GM23338 (cell line): ENCODE data around the gene NOX4.

Experiments used
- CREB1 ChIP-seq: fragments of 250-450 bp; sonication (Bioruptor Pico); IDR thresholded peaks from 2 replicates; pipeline ENCODE4 v1.5.0; 2020; ENCODE audit warnings: low read depth, mild to moderate bottlenecking, moderate library complexity
- EZH2 ChIP-seq: fragments of 200-600 bp; sonication (generic); IDR thresholded peaks from one replicate; pipeline ENCODE4 v1.8.0; 2017; ENCODE audit warnings: antibody characterized with exemption, mild to moderate bottlenecking, low read depth; ENCODE audit not compliant: unreplicated experiment
- EZH2phosphoT487 ChIP-seq: fragments of 200-600 bp; sonication (generic); IDR thresholded peaks from one replicate; pipeline ENCODE4 v1.8.1; 2018; ENCODE audit warnings: antibody characterized with exemption; ENCODE audit not compliant: unreplicated experiment
- JUNB ChIP-seq: IDR thresholded peaks from one replicate; pipeline ENCODE4 v1.6.1; 2016; ENCODE audit warnings: antibody characterized with exemption; ENCODE audit not compliant: unreplicated experiment
- NANOG ChIP-seq: IDR thresholded peaks from 2 replicates; pipeline ENCODE4 v1.6.1; 2016; ENCODE audit warnings: antibody characterized with exemption, borderline replicate concordance
- POLR2AphosphoS5 ChIP-seq: IDR thresholded peaks from 2 replicates; pipeline ENCODE4 v1.6.1; 2016; ENCODE audit warnings: antibody characterized with exemption, low read depth
- STAT1 ChIP-seq: IDR thresholded peaks from one replicate; pipeline ENCODE4 v1.6.1; 2016; ENCODE audit warnings: antibody characterized with exemption; ENCODE audit not compliant: unreplicated experiment
- ZNF114 ChIP-seq: fragments of 250-450 bp; sonication (Bioruptor Pico); IDR thresholded peaks from 2 replicates; pipeline ENCODE4 v1.5.0; 2020; ENCODE audit warnings: mild to moderate bottlenecking, moderate library complexity
- ZNF331 ChIP-seq: fragments of 250-450 bp; sonication (Bioruptor Pico); IDR thresholded peaks from 2 replicates; pipeline ENCODE4 v1.5.0; 2020; ENCODE audit warnings: low read depth, mild to moderate bottlenecking, moderate library complexity
- TF ChIP-seq, protein P1 (sequence below), 2 experiments: fragments of 200-600 bp in 1 of 2; sonication (generic) in 1 of 2; conservative IDR thresholded peaks; 2 replicates each; pipeline versions ENCODE4 v1.5.1 to v1.6.1; 2016 to 2017; ENCODE audit warnings: antibody characterized with exemption in 2 of 2, low read depth in 2 of 2, mild to moderate bottlenecking in 2 of 2, moderate library complexity in 1 of 2
- TF ChIP-seq, protein P2 (sequence below): IDR thresholded peaks from one replicate; pipeline ENCODE4 v1.6.1; 2018; ENCODE audit warnings: antibody characterized with exemption; ENCODE audit not compliant: unreplicated experiment
- TF ChIP-seq, protein P3 (sequence below): IDR thresholded peaks from 2 replicates; pipeline ENCODE4 v1.6.1; 2016; ENCODE audit warnings: antibody characterized with exemption
- TF ChIP-seq, protein P4 (sequence below): fragments of 250-450 bp; sonication (Bioruptor Pico); IDR thresholded peaks from 2 replicates; pipeline ENCODE4 v1.5.0; 2020; ENCODE audit warnings: mild to moderate bottlenecking, moderate library complexity

DNA sequence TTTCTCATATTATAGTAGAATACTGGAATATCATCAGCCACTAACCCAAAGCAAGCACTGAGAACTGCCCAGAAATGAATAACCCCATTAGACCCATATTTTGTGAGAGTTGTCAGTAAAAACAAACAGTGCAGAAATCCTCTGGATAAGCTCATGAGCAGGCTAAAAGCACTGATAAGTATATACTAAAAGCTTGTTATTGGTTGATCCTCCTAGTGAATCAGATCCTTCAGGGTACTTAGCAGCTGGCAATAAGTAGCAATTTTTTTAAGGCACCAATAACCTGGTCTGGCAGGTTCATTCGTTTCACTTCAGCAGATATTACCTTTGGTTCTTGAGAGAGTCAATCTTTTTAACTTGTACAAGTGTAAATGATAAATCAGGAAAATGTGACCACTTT is 1.2 kb downstream of the NOX4 start:
- no peak for TF ChIP-seq POLR2AphosphoS5
- TF ChIP-seq, protein P1, sequence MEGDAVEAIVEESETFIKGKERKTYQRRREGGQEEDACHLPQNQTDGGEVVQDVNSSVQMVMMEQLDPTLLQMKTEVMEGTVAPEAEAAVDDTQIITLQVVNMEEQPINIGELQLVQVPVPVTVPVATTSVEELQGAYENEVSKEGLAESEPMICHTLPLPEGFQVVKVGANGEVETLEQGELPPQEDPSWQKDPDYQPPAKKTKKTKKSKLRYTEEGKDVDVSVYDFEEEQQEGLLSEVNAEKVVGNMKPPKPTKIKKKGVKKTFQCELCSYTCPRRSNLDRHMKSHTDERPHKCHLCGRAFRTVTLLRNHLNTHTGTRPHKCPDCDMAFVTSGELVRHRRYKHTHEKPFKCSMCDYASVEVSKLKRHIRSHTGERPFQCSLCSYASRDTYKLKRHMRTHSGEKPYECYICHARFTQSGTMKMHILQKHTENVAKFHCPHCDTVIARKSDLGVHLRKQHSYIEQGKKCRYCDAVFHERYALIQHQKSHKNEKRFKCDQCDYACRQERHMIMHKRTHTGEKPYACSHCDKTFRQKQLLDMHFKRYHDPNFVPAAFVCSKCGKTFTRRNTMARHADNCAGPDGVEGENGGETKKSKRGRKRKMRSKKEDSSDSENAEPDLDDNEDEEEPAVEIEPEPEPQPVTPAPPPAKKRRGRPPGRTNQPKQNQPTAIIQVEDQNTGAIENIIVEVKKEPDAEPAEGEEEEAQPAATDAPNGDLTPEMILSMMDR (conservative IDR thresholded peaks at IDR 0.05; ENCODE audit: low read depth in 2 of 2) = no peak
- TF ChIP-seq EZH2 = no peak
- TF ChIP-seq, protein P2, sequence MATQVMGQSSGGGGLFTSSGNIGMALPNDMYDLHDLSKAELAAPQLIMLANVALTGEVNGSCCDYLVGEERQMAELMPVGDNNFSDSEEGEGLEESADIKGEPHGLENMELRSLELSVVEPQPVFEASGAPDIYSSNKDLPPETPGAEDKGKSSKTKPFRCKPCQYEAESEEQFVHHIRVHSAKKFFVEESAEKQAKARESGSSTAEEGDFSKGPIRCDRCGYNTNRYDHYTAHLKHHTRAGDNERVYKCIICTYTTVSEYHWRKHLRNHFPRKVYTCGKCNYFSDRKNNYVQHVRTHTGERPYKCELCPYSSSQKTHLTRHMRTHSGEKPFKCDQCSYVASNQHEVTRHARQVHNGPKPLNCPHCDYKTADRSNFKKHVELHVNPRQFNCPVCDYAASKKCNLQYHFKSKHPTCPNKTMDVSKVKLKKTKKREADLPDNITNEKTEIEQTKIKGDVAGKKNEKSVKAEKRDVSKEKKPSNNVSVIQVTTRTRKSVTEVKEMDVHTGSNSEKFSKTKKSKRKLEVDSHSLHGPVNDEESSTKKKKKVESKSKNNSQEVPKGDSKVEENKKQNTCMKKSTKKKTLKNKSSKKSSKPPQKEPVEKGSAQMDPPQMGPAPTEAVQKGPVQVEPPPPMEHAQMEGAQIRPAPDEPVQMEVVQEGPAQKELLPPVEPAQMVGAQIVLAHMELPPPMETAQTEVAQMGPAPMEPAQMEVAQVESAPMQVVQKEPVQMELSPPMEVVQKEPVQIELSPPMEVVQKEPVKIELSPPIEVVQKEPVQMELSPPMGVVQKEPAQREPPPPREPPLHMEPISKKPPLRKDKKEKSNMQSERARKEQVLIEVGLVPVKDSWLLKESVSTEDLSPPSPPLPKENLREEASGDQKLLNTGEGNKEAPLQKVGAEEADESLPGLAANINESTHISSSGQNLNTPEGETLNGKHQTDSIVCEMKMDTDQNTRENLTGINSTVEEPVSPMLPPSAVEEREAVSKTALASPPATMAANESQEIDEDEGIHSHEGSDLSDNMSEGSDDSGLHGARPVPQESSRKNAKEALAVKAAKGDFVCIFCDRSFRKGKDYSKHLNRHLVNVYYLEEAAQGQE = no peak
- TF ChIP-seq JUNB = no peak
- TF ChIP-seq CREB1 (CRISPR knock-in tag) = no peak
- no peak for TF ChIP-seq EZH2phosphoT487
- TF ChIP-seq ZNF331 (CRISPR knock-in tag) = no peak
- TF ChIP-seq ZNF114 (CRISPR knock-in tag) = no peak
- TF ChIP-seq, protein P3, sequence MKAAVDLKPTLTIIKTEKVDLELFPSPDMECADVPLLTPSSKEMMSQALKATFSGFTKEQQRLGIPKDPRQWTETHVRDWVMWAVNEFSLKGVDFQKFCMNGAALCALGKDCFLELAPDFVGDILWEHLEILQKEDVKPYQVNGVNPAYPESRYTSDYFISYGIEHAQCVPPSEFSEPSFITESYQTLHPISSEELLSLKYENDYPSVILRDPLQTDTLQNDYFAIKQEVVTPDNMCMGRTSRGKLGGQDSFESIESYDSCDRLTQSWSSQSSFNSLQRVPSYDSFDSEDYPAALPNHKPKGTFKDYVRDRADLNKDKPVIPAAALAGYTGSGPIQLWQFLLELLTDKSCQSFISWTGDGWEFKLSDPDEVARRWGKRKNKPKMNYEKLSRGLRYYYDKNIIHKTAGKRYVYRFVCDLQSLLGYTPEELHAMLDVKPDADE = no peak
- no peak for TF ChIP-seq NANOG
- TF ChIP-seq STAT1 = no peak
- TF ChIP-seq, protein P4, sequence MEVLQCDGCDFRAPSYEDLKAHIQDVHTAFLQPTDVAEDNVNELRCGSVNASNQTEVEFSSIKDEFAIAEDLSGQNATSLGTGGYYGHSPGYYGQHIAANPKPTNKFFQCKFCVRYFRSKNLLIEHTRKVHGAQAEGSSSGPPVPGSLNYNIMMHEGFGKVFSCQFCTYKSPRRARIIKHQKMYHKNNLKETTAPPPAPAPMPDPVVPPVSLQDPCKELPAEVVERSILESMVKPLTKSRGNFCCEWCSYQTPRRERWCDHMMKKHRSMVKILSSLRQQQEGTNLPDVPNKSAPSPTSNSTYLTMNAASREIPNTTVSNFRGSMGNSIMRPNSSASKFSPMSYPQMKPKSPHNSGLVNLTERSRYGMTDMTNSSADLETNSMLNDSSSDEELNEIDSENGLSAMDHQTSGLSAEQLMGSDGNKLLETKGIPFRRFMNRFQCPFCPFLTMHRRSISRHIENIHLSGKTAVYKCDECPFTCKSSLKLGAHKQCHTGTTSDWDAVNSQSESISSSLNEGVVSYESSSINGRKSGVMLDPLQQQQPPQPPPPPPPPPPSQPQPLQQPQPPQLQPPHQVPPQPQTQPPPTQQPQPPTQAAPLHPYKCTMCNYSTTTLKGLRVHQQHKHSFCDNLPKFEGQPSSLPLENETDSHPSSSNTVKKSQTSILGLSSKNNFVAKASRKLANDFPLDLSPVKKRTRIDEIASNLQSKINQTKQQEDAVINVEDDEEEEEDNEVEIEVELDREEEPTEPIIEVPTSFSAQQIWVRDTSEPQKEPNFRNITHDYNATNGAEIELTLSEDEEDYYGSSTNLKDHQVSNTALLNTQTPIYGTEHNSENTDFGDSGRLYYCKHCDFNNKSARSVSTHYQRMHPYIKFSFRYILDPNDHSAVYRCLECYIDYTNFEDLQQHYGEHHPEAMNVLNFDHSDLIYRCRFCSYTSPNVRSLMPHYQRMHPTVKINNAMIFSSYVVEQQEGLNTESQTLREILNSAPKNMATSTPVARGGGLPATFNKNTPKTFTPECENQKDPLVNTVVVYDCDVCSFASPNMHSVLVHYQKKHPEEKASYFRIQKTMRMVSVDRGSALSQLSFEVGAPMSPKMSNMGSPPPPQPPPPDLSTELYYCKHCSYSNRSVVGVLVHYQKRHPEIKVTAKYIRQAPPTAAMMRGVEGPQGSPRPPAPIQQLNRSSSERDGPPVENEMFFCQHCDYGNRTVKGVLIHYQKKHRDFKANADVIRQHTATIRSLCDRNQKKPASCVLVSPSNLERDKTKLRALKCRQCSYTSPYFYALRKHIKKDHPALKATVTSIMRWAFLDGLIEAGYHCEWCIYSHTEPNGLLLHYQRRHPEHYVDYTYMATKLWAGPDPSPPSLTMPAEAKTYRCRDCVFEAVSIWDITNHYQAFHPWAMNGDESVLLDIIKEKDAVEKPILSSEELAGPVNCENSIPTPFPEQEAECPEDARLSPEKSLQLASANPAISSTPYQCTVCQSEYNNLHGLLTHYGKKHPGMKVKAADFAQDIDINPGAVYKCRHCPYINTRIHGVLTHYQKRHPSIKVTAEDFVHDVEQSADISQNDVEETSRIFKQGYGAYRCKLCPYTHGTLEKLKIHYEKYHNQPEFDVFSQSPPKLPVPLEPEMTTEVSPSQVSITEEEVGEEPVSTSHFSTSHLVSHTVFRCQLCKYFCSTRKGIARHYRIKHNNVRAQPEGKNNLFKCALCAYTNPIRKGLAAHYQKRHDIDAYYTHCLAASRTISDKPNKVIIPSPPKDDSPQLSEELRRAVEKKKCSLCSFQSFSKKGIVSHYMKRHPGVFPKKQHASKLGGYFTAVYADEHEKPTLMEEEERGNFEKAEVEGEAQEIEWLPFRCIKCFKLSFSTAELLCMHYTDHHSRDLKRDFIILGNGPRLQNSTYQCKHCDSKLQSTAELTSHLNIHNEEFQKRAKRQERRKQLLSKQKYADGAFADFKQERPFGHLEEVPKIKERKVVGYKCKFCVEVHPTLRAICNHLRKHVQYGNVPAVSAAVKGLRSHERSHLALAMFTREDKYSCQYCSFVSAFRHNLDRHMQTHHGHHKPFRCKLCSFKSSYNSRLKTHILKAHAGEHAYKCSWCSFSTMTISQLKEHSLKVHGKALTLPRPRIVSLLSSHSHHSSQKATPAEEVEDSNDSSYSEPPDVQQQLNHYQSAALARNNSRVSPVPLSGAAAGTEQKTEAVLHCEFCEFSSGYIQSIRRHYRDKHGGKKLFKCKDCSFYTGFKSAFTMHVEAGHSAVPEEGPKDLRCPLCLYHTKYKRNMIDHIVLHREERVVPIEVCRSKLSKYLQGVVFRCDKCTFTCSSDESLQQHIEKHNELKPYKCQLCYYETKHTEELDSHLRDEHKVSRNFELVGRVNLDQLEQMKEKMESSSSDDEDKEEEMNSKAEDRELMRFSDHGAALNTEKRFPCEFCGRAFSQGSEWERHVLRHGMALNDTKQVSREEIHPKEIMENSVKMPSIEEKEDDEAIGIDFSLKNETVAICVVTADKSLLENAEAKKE (CRISPR knock-in tag) = no peak
